Measurements from ENCODE around the gene MMP17. TPM values are rescaled to one million over a fixed set of nuclear protein-coding genes. Genes with fewer than 3 reads are reported as not detected.

Gene MMP17
- total and polyA plus RNA-seq, 2 experiments from 2014 or later = 0.40 to 0.42 TPM

DNA sequence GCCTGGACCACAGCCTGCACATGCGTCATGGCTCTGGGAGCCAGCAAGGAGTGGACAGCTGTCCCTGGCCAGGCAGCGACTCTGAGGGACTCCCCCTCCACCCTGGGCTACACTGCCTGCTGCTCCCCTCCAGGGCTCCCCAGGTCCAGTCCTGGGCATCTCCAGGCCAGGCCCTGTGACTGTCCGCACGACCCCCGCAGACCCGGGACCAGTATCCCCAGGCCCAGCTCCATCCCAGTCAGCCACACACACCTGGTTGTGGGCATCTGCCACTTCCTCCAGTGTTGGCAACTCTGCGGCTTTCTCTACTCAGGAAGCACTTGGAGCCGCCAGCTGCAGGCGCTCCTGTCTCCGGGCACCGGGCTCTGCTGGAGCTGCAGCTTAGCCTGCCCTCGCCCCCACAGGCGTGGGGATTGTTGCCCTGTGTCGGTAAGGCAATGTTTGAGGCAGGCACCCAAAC, 68.6 kb downstream of the MMP17 start:
- no peak for TF ChIP-seq EZH2phosphoT487 (IDR thresholded peaks at IDR 0.05; ENCODE audit: low read depth, severe bottlenecking, unreplicated experiment)
- no peak for TF ChIP-seq EZH2 (IDR thresholded peaks at IDR 0.05; ENCODE audit: borderline replicate concordance)
- TF ChIP-seq, protein P1, sequence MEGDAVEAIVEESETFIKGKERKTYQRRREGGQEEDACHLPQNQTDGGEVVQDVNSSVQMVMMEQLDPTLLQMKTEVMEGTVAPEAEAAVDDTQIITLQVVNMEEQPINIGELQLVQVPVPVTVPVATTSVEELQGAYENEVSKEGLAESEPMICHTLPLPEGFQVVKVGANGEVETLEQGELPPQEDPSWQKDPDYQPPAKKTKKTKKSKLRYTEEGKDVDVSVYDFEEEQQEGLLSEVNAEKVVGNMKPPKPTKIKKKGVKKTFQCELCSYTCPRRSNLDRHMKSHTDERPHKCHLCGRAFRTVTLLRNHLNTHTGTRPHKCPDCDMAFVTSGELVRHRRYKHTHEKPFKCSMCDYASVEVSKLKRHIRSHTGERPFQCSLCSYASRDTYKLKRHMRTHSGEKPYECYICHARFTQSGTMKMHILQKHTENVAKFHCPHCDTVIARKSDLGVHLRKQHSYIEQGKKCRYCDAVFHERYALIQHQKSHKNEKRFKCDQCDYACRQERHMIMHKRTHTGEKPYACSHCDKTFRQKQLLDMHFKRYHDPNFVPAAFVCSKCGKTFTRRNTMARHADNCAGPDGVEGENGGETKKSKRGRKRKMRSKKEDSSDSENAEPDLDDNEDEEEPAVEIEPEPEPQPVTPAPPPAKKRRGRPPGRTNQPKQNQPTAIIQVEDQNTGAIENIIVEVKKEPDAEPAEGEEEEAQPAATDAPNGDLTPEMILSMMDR (IDR thresholded peaks at IDR 0.05; ENCODE audit: poor library complexity) = no peak
- H3K9me3 ChIP-seq (ENCODE audit: low read depth) = no peaks in the 10 kb centered on the region
- H3K79me2 ChIP-seq = peaks cover 63% of the 10 kb centered on the region
- peak overlapping the region; percentile 96 for H3K27ac ChIP-seq
- no peaks in the 10 kb centered on the region for H3K27me3 ChIP-seq
- peak overlapping the region; percentile 100 for H3K4me2 ChIP-seq
- no peaks in the 10 kb centered on the region for H3K36me3 ChIP-seq (replicated peaks; ENCODE audit: insufficient read depth, low read depth)
- peaks cover 43% of the 10 kb centered on the region for H4K20me1 ChIP-seq (ENCODE audit: insufficient read depth, poor library complexity, severe bottlenecking)
- no peak overlapping the region for H2AFZ ChIP-seq
- H3K4me3 ChIP-seq = no peak overlapping the region
- DNase-seq (ENCODE audit: low spot score) = no peak
- no peaks in the 10 kb centered on the region for H3K9me2 ChIP-seq (replicated peaks; ENCODE audit: insufficient read depth)
- H3K4me1 ChIP-seq (ENCODE audit: insufficient read depth) = peaks cover 8% of the 10 kb centered on the region
- WGBS (ENCODE audit: low lambda C conversion rate, missing lambda C conversion rate) = 87% methylated on average over 14 of the region's 14 CpGs

DNA sequence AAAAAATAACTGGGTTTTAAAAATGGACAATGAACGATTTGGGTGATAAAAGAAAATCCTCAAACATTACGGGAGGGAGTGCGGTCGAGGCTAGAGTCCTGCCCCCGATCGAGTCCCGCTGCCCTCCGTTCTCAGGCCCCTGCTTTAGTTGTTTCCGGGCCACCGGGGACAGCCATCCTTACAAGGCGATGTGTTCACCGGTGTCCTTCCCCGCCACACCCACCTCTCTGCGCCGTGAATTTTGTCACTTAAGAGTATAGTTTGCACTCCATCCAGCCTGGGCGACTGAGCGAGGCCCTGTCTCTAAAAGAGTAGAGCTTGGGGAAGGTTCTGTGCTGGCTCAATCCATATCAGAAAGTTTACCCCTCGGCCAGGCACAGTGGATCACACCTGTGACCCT, 69.1 kb downstream of the MMP17 start:
- H2AFZ ChIP-seq = no peak overlapping the region
- H3K4me1 ChIP-seq (ENCODE audit: insufficient read depth) = peaks cover 8% of the 10 kb centered on the region
- H3K79me2 ChIP-seq = peaks cover 67% of the 10 kb centered on the region
- DNase-seq (ENCODE audit: low spot score) = no peak
- H4K20me1 ChIP-seq (ENCODE audit: insufficient read depth, poor library complexity, severe bottlenecking) = peaks cover 47% of the 10 kb centered on the region
- peak overlapping the region; percentile 96 for H3K27ac ChIP-seq
- H3K9me2 ChIP-seq (replicated peaks; ENCODE audit: insufficient read depth) = no peaks in the 10 kb centered on the region
- WGBS (ENCODE audit: low lambda C conversion rate, missing lambda C conversion rate) = 94% methylated on average over 18 of the region's 18 CpGs
- no peaks in the 10 kb centered on the region for H3K27me3 ChIP-seq
- H3K4me2 ChIP-seq = peak overlapping the region; percentile 100
- H3K36me3 ChIP-seq (replicated peaks; ENCODE audit: insufficient read depth, low read depth) = no peaks in the 10 kb centered on the region
- H3K4me3 ChIP-seq = no peak overlapping the region
- H3K9me3 ChIP-seq (ENCODE audit: low read depth) = no peaks in the 10 kb centered on the region
- TF ChIP-seq, protein P1 (IDR thresholded peaks at IDR 0.05; ENCODE audit: poor library complexity) = no peak
- TF ChIP-seq EZH2phosphoT487 (IDR thresholded peaks at IDR 0.05; ENCODE audit: low read depth, severe bottlenecking, unreplicated experiment) (no peak), EZH2 (IDR thresholded peaks at IDR 0.05; ENCODE audit: borderline replicate concordance) (no peak)

DNA sequence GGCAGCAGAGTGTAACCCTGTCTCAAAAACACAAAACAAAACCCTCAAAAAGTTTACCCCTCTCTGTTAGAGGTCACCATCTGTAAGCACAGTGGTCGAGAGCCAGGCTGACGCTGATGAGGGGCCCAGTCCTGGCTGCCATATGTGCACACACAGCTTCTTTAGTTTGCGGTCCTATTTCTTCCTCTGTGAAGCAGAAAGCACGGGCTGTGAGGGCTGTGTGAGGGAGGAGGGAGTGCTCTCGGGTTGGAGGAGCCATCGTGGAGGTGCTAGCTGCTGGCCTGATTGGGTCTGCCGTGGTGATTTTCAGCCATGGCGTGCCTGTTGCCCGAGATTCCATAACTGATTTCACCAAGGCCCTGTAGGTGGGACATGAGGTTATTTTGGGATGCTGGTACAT, 69.7 kb downstream of the MMP17 start:
- Histone ChIP-seq H3K4me2 (no peak overlapping the region), H3K36me3 (replicated peaks; ENCODE audit: insufficient read depth, low read depth) (no peaks in the 10 kb centered on the region), H4K20me1 (ENCODE audit: insufficient read depth, poor library complexity, severe bottlenecking) (peaks cover 49% of the 10 kb centered on the region), H3K4me1 (ENCODE audit: insufficient read depth) (peaks cover 8% of the 10 kb centered on the region), H2AFZ (no peak overlapping the region), H3K79me2 (peaks cover 73% of the 10 kb centered on the region), H3K4me3 (no peak overlapping the region), H3K9me2 (replicated peaks; ENCODE audit: insufficient read depth) (no peaks in the 10 kb centered on the region), H3K27ac (no peak overlapping the region), H3K9me3 (ENCODE audit: low read depth) (no peaks in the 10 kb centered on the region), H3K27me3 (no peaks in the 10 kb centered on the region)
- 97% methylated on average over 9 of the region's 9 CpGs for WGBS (ENCODE audit: low lambda C conversion rate, missing lambda C conversion rate)
- no peak for DNase-seq (ENCODE audit: low spot score)
- TF ChIP-seq, protein P1 (IDR thresholded peaks at IDR 0.05; ENCODE audit: poor library complexity) = no peak
- TF ChIP-seq EZH2 (IDR thresholded peaks at IDR 0.05; ENCODE audit: borderline replicate concordance) (no peak), EZH2phosphoT487 (IDR thresholded peaks at IDR 0.05; ENCODE audit: low read depth, severe bottlenecking, unreplicated experiment) (no peak)
